MM.1S (cell line): ENCODE results near the gene EFNA4.

Source experiments
- DNase-seq: peaks from one replicate; pipeline ENCODE4 v3.0.0-alpha.2; 2015
- H2AFZ ChIP-seq: fragments of 300-600 bp; sonication (generic); 2 replicates; pipeline ENCODE4 v1.6.0; 2016; ENCODE audit warnings: antibody characterized with exemption, low read length
- H3F3A ChIP-seq: fragments of 300-600 bp; sonication (generic); 2 replicates; pipeline ENCODE4 v1.6.1; 2016; ENCODE audit warnings: mild to moderate bottlenecking, antibody characterized with exemption, low read length, moderate library complexity, mixed read lengths; ENCODE audit not compliant: insufficient read depth
- H3K27ac ChIP-seq: fragments of 300-600 bp; sonication (generic); 2 replicates; pipeline ENCODE4 v1.5.1; 2016; ENCODE audit warnings: mild to moderate bottlenecking, low read length
- H3K27me3 ChIP-seq: fragments of 300-600 bp; sonication (generic); replicated peaks from 2 replicates; pipeline ENCODE4 v1.6.0; 2016; ENCODE audit warnings: low read length; ENCODE audit not compliant: insufficient read depth
- H3K36me3 ChIP-seq: fragments of 300-600 bp; sonication (generic); replicated peaks from 2 replicates; pipeline ENCODE4 v1.6.1; 2016; ENCODE audit warnings: mild to moderate bottlenecking, low read length, mixed read lengths; ENCODE audit not compliant: insufficient read depth
- H3K4me1 ChIP-seq: fragments of 300-600 bp; sonication (generic); 2 replicates; pipeline ENCODE4 v1.6.1; 2016; ENCODE audit warnings: low read length, mixed read lengths
- H3K4me2 ChIP-seq: fragments of 300-600 bp; sonication (generic); 2 replicates; pipeline ENCODE4 v1.6.0; 2016; ENCODE audit warnings: low read depth, low read length
- H3K4me3 ChIP-seq: fragments of 300-600 bp; sonication (generic); 2 replicates; pipeline ENCODE4 v1.5.1; 2016; ENCODE audit warnings: low read length, mixed read lengths
- H3K79me2 ChIP-seq: fragments of 300-600 bp; sonication (generic); 2 replicates; pipeline ENCODE4 v1.6.1; 2016; ENCODE audit warnings: mixed run types, low read length, mixed read lengths
- H3K9ac ChIP-seq: fragments of 300-600 bp; sonication (generic); 2 replicates; pipeline ENCODE4 v1.6.1; 2016; ENCODE audit warnings: low read length, mixed read lengths
- H3K9me2 ChIP-seq: fragments of 300-600 bp; sonication (generic); replicated peaks from 2 replicates; pipeline ENCODE4 v1.6.1; 2016; ENCODE audit warnings: mild to moderate bottlenecking, low read length, mixed read lengths; ENCODE audit not compliant: insufficient read depth
- H3K9me3 ChIP-seq: fragments of 300-600 bp; sonication (generic); replicated peaks from 2 replicates; pipeline ENCODE4 v1.6.1; 2016; ENCODE audit warnings: mild to moderate bottlenecking, low read length, mixed read lengths; ENCODE audit not compliant: insufficient read depth
- H4K20me1 ChIP-seq: fragments of 300-600 bp; sonication (generic); 2 replicates; pipeline ENCODE4 v1.6.1; 2016; ENCODE audit warnings: mild to moderate bottlenecking, low read length, moderate library complexity, mixed read lengths; ENCODE audit not compliant: insufficient read depth
- CTCF ChIP-seq: fragments of 300-600 bp; sonication (generic); IDR thresholded peaks from 2 replicates; pipeline ENCODE4 v1.5.1; 2016; ENCODE audit warnings: antibody characterized with exemption, low read length, mixed read lengths
- EZH2 ChIP-seq: fragments of 300-600 bp; sonication (generic); optimal IDR thresholded peaks from 2 replicates; pipeline ENCODE3; 2017; ENCODE audit warnings: low read depth, mild to moderate bottlenecking, antibody characterized with exemption, low read length, mixed read lengths
- EZH2phosphoT487 ChIP-seq: fragments of 300-600 bp; sonication (generic); IDR thresholded peaks from 2 replicates; pipeline ENCODE4 v1.6.1; 2018; ENCODE audit warnings: antibody characterized with exemption, low read length

EFNA4 gene

GRCh38 chr1:155053531-155054105, 9.9 kb upstream of the EFNA4 start:
- Histone ChIP-seq H3K27ac (no peak overlapping the region), H3K9me3 (no peaks in the 10 kb centered on the region), H3K4me1 (peaks cover 16% of the 10 kb centered on the region), H3K36me3 (peaks cover 2% of the 10 kb centered on the region; the same call in 1 of the 2 replicates), H4K20me1 (no peaks in the 10 kb centered on the region), H3K9ac (no peak overlapping the region), H2AFZ (no peak overlapping the region), H3K9me2 (no peaks in the 10 kb centered on the region), H3K4me3 (no peak overlapping the region), H3K4me2 (no peak overlapping the region), H3K79me2 (peaks cover 30% of the 10 kb centered on the region), H3F3A (peaks cover 14% of the 10 kb centered on the region), H3K27me3 (no peaks in the 10 kb centered on the region)
- TF ChIP-seq CTCF (no peak), EZH2phosphoT487 (no peak), EZH2 (no peak)
- DNase-seq, result no peak

- no peak overlapping the region for H3K4me2 ChIP-seq
- H3K79me2 ChIP-seq, result peaks cover 25% of the 10 kb centered on the region
- TF ChIP-seq EZH2phosphoT487 (no peak), CTCF (no peak), EZH2 (no peak)
- no peaks in the 10 kb centered on the region for H3K27me3 ChIP-seq
- H3K27ac ChIP-seq, result no peak overlapping the region
- no peak overlapping the region for H2AFZ ChIP-seq
- no peaks in the 10 kb centered on the region for H3F3A ChIP-seq
- H3K4me3 ChIP-seq, result no peak overlapping the region
- H3K4me1 ChIP-seq, result peaks cover 13% of the 10 kb centered on the region
- no peaks in the 10 kb centered on the region for H4K20me1 ChIP-seq
- no peak overlapping the region for H3K9ac ChIP-seq
- H3K9me2 ChIP-seq, result no peaks in the 10 kb centered on the region
- no peaks in the 10 kb centered on the region for H3K9me3 ChIP-seq
- DNase-seq, result no peak
- H3K36me3 ChIP-seq, result peaks cover 2% of the 10 kb centered on the region; the same call in 1 of the 2 replicates
Measured at GRCh38 chr1:155057104-155057503, 6.4 kb upstream of the EFNA4 start.

GRCh38 chr1:155057788-155058211, 5.7 kb upstream of the EFNA4 start:
- peaks cover 2% of the 10 kb centered on the region; the same call in 1 of the 2 replicates for H3K36me3 ChIP-seq

More at GRCh38 chr1:155057788-155058211, 5.7 kb upstream of the EFNA4 start:
- Histone ChIP-seq H3F3A (0 out of 2 replicates have a peak, but pooled peaks cover 2% of the 10 kb centered on the region), H3K27me3 (no peaks in the 10 kb centered on the region), H3K4me2 (no peak overlapping the region), H4K20me1 (no peaks in the 10 kb centered on the region), H3K4me3 (no peak overlapping the region), H3K79me2 (peaks cover 18% of the 10 kb centered on the region), H3K27ac (no peak overlapping the region), H3K9me3 (no peaks in the 10 kb centered on the region), H2AFZ (no peak overlapping the region), H3K9me2 (no peaks in the 10 kb centered on the region), H3K4me1 (peaks cover 10% of the 10 kb centered on the region), H3K9ac (no peak overlapping the region)
- DNase-seq, result no peak
- TF ChIP-seq EZH2phosphoT487 (no peak), CTCF (peak; percentile 19; the same call in 1 of the 2 replicates)
